NOMO-1 (cell line): ENCODE data around the gene ITGA7.

Experiments
- DNase-seq, 2 experiments: peaks; one replicate each; lab custom pipeline; 2025; ENCODE audit not compliant: unreplicated experiment in 2 of 2; lab: John Stamatoyannopoulos, UW

The ITGA7 gene

DNA sequence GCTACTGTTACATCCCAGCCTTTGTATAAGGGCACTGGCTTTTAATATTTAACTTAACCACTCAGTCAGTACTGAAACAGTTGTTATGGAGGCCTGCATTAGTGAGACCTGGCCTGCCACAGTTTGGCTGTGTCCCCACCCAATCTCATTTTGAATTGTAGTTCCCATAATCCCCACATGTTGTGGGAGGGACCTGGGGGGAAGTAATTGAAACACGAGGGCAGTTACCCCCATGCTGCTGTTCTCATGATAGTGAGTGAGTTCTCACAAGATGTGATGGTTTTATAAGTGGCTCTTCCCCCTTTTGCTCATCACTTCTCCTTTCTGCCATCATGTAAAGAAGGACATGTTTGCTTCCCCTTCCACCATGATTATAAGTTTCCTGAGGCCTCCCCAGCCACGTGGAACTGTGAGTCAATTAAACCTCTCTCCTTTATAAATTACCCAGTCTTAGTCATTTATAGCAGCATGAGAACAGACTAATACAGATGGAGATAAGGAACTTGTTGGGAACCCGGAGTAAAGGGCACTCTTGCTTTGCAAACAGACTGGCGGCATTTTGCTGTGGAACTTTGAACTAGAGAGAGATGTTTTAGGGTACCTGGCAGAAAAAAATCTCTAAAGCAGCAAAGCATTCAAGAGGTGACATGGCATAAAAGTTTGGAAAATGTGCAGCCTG, 56.9 kb downstream of the ITGA7 start:
- peak in 1 of 2 experiments; percentile 72 for DNase-seq

DNA sequence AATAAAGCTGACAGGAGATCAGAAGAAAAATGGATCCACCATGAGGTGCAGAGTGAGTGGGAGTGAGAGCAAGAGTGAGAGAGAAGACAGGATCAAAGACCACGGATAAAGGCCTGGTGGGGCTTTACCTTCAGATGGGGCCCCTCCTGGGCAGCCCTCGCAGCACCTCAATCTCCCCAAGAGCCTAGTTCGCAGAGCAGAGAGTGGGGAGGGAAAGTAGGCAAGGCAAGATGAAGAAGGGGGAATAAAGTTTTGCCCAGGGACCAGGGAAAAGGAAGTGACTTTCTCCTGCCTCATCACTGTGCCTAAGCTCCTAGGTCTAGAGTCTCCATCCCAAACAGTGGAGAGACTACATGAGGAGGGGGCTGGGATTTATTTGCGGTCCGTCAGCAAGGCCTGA, 60.7 kb downstream of the ITGA7 start:
- DNase-seq = no peak

DNA sequence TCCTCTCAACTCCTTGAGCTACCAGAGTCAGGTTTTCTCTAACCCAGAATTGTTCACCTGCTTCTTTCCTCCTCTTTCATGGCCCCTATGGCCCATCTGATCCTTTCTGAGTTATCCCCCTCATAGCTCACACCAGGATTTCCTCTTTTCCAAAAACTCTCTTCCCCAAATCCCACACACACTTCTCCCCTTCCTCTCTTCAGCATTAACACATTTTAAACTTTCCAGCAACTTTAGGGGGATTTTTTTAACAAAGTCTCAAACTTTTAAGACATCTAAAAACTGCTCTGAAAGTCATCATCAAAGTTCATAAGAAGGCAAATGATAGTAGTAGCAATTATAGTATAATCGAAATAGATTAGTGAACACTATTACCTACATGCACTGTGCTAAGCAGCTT, 63.1 kb downstream of the ITGA7 start:
- no peak for DNase-seq

DNA sequence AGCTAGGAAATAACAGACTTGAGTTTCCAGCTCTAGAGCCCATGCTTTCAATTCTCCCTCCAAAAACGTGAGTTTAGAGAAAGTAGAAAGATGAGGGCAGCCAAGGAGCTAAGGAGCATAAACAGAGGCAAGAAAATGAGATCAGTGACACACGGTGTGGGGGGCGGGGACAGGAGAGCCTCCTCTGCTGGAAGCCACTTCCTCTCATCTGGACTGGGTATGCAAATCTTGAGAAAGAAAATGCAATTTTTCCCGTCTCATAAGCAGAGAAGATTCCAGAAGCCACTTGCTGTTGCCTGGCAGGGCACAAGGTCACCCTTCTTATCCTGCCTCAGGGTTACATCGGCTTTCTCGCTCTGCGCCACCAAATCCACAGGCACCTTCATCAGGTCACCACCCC, 65.0 kb downstream of the ITGA7 start:
- peak; percentile 38 to 48 for DNase-seq

DNA sequence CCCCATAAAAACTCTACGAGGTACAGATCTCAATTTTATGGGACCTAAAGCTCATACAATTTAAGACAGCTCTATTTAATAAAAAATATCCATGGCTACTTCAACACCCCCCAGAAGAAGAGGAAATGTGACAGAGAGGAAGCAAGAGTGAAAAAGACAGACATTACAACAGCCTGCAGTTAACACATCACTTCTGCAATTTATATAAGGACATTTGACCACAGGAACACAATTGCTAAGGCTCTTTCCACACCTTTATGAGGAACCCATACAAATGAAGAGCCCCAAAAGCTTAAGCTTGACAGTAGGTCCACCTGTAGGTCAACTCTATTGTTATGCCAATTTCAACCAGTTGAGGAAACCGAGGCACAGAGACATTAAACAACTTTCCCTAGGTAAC, 65.4 kb downstream of the ITGA7 start:
- peak; percentile 91 to 99 for DNase-seq

DNA sequence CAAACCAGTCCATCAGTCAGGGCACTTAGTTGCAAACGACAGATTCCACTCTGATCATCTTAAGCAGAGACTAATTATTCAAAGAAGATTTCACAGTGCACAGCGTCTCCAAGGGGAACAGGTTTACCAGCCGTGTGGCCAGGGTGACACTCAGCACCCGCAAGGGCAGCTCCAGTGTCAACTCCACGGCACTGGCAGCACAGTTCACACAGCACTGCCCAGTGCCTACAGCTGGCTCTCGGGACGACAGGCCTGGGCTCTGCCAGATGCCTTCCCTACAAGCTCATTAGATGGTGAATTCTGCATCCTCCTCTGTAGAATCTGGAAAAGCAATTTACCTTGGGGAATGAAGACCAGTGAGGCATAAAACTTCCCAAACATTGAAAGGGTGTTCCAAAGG, 66.1 kb downstream of the ITGA7 start:
- no peak for DNase-seq

DNA sequence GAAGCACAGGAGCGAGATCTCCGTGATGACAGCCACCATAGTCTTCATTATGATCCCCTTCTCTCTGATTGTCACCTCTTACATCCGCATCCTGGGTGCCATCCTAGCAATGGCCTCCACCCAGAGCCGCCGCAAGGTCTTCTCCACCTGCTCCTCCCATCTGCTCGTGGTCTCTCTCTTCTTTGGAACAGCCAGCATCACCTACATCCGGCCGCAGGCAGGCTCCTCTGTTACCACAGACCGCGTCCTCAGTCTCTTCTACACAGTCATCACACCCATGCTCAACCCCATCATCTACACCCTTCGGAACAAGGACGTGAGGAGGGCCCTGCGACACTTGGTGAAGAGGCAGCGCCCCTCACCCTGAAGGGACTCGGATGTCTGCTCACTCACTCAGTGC, 70.2 kb downstream of the ITGA7 start:
- DNase-seq = no peak

DNA sequence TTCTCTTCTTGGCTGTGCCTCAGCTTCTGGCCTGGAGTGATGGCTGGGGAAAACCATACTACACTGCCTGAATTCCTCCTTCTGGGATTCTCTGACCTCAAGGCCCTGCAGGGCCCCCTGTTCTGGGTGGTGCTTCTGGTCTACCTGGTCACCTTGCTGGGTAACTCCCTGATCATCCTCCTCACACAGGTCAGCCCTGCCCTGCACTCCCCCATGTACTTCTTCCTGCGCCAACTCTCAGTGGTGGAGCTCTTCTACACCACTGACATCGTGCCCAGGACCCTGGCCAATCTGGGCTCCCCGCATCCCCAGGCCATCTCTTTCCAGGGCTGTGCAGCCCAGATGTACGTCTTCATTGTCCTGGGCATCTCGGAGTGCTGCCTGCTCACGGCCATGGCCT, 70.9 kb downstream of the ITGA7 start, which contains the start of gene OR10P1:
Gene OR10P1 (plus strand): TSS at position 40 of the 400 bp plus-strand sequence. CDS start 0 bp downstream, at position 40.
- DNase-seq = no peak

DNA sequence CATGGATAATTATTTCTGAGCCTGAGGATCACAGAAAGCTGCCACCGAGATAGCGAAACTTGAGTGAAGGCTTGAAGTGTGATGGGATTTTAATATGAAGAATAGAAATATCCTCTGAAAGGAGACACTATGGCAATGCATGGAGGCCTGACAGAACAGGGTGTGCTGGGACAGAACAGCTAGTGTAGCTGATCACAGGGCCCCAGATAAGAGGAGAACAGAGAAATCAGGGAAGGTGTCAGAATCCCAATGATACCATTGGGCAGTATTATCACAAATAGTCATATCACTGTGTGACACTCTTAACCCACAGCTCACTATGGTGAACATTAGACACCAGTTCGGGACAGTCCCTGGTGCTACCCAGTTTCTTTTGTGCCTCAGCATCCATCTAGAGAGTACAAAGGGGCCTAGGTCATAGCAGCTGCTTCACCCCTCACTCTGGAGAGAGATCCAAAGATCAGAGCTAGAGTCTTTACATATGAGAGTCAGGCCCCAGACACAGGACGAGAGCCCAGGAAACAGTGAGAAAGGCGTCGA, 71.5 kb downstream of the ITGA7 start:
- DNase-seq = no peak
